Measurements from ENCODE around the gene CCNO.

The CCNO gene

GRCh38 chr5:55231029-55231918 lies 2.1 kb downstream of the CCNO start:
- H3K9me3 ChIP-seq (ENCODE audit: control insufficient read depth, insufficient read depth, low read depth, low read length) = no peaks in the 10 kb centered on the region
- H3K4me3 ChIP-seq (ENCODE audit: low read depth, low read length) = no peak overlapping the region
- no peaks in the 10 kb centered on the region for H3K36me3 ChIP-seq (ENCODE audit: control insufficient read depth in 2 of 2, insufficient read depth in 1 of 2, low read length in 2 of 2)
- no peaks in the 10 kb centered on the region; the same call in 1 of the 2 replicates for H3K4me1 ChIP-seq (ENCODE audit: control insufficient read depth, insufficient read depth, low read length)
- TF ChIP-seq ZNF645 (tag by site-specific recombination; IDR thresholded peaks at IDR 0.05) (no peak), ZNF626 (tag by site-specific recombination; IDR thresholded peaks at IDR 0.05) (no peak), ZSCAN23 (tag by site-specific recombination; IDR thresholded peaks at IDR 0.05) (no peak), ZNF140 (tag by site-specific recombination; IDR thresholded peaks at IDR 0.05) (no peak), WT1 (tag by site-specific recombination; IDR thresholded peaks at IDR 0.05) (no peak)
- POLR2A ChIA-PET = interaction anchor here (5.3 kb wide), 1 partner anchor 76 kb away, joined by 38 read pairs; the partner anchor contains the start of genes DHX29 and MTREX
- no peak overlapping the region for H3K27ac ChIP-seq (ENCODE audit: extremely low read depth, low read depth, low read length)
- CTCF ChIA-PET = interaction anchor here (0.9 to 1.6 kb wide), 2 partner anchors 44 to 112 kb away, joined by 3 to 4 read pairs; no protein-coding TSS in a partner anchor

GRCh38 chr5:55230086-55230629 lies 3.2 kb downstream of the CCNO start:
- POLR2A ChIA-PET = no interaction called here
- H3K27ac ChIP-seq (ENCODE audit: extremely low read depth, low read depth, low read length) = no peak overlapping the region
- no peaks in the 10 kb centered on the region for H3K36me3 ChIP-seq (ENCODE audit: control insufficient read depth in 2 of 2, insufficient read depth in 1 of 2, low read length in 2 of 2)
- no peak overlapping the region for H3K4me3 ChIP-seq (ENCODE audit: low read depth, low read length)
- H3K9me3 ChIP-seq (ENCODE audit: control insufficient read depth, insufficient read depth, low read depth, low read length) = no peaks in the 10 kb centered on the region
- CTCF ChIA-PET = interaction anchor here (0.6 kb wide), 1 partner anchor 9 kb away, joined by 3 read pairs; no protein-coding TSS in a partner anchor
- no peaks in the 10 kb centered on the region; the same call in 1 of the 2 replicates for H3K4me1 ChIP-seq (ENCODE audit: control insufficient read depth, insufficient read depth, low read length)
- TF ChIP-seq PATZ1 (tag by site-specific recombination; IDR thresholded peaks at IDR 0.05) (no peak), PRDM2 (tag by site-specific recombination; IDR thresholded peaks at IDR 0.05; ENCODE audit: borderline replicate concordance) (no peak), ZNF670 (tag by site-specific recombination; IDR thresholded peaks at IDR 0.05; ENCODE audit: low read depth) (no peak), RBAK (tag by site-specific recombination; IDR thresholded peaks at IDR 0.05) (no peak), GLI2 (tag by site-specific recombination; IDR thresholded peaks at IDR 0.05; ENCODE audit: borderline replicate concordance, low read depth) (no peak), KLF10 (tag by site-specific recombination; IDR thresholded peaks at IDR 0.05) (no peak), KLF9 (tag by site-specific recombination; IDR thresholded peaks at IDR 0.05; ENCODE audit: low read depth) (no peak), TSHZ1 (tag by site-specific recombination; IDR thresholded peaks at IDR 0.05; ENCODE audit: borderline replicate concordance) (no peak), ZFP37 (tag by site-specific recombination; IDR thresholded peaks at IDR 0.05) (no peak), ZSCAN4 (tag by site-specific recombination; IDR thresholded peaks at IDR 0.05) (no peak), PRDM6 (tag by site-specific recombination; IDR thresholded peaks at IDR 0.05) (no peak)

All from HEK293 (cell line).